Thoracic aorta (tissue), 2 donors: ENCODE results near the gene OSBPL3. TPM values are rescaled to one million over a fixed set of nuclear protein-coding genes. Genes with fewer than 3 reads are reported as not detected.

Experiments used
- ATAC-seq: fragments of 150-250 bp; one replicate; pipeline ENCODE4 v1.8.0; 2017; ENCODE audit warnings: low read depth; ENCODE audit not compliant: insufficient number of reproducible peaks, low FRiP score
- DNase-seq: peaks from one replicate; pipeline ENCODE4 v3.0.0-alpha.2; 2020; ENCODE audit warnings: low spot score
- H3K27ac ChIP-seq, 2 donors: fragments of 200-600 bp; sonication (generic); 1 replicate in 1 of 2; 2 replicates in 1 of 2; pipeline ENCODE4 v1.5.1; 2016; ENCODE audit warnings: mild to moderate bottlenecking in 2 of 2, moderate library complexity in 2 of 2
- H3K27me3 ChIP-seq: fragments of 200-600 bp; sonication (generic); replicated peaks from 2 replicates; pipeline ENCODE4 v1.6.0; 2016; ENCODE audit warnings: mild to moderate bottlenecking; ENCODE audit not compliant: insufficient read depth
- H3K36me3 ChIP-seq: fragments of 200-600 bp; sonication (generic); one replicate; pipeline ENCODE4 v1.5.1; 2016
- H3K4me1 ChIP-seq, 2 donors: fragments of 200-600 bp; sonication (generic); 1 replicate in 1 of 2; 2 replicates in 1 of 2; pipeline versions ENCODE4 v1.5.1 to v1.6.0; 2016; ENCODE audit warnings: low read depth in 2 of 2, mild to moderate bottlenecking in 1 of 2; ENCODE audit not compliant: control insufficient read depth in 1 of 2
- H3K4me3 ChIP-seq: fragments of 200-600 bp; sonication (generic); 2 replicates; pipeline ENCODE4 v1.5.1; 2016; ENCODE audit warnings: mild to moderate bottlenecking
- H3K9me3 ChIP-seq: fragments of 200-600 bp; sonication (generic); 2 replicates; pipeline ENCODE4 v1.5.1; 2016
- total RNA-seq, 2 donors: library from RNA; depleted of rRNA; stranded (reverse); fragments of >200 nt; gene quantifications; one replicate each; pipeline versions ENCODE4 v1.1.0 to v1.2.3, GENCODE V29; 2016
- TF ChIP-seq, protein P1 (sequence below): fragments of 200-600 bp; sonication (generic); IDR thresholded peaks from one replicate; pipeline ENCODE4 v1.5.1; 2019; ENCODE audit warnings: antibody characterized with exemption

Gene OSBPL3
- total RNA-seq, 2 donors from 2014 or later = 5.5 to 7.9 TPM

GRCh38 chr7:24824896-24825295 lies 155.1 kb downstream of the OSBPL3 start:
- no peak for DNase-seq
- TF ChIP-seq, protein P1, sequence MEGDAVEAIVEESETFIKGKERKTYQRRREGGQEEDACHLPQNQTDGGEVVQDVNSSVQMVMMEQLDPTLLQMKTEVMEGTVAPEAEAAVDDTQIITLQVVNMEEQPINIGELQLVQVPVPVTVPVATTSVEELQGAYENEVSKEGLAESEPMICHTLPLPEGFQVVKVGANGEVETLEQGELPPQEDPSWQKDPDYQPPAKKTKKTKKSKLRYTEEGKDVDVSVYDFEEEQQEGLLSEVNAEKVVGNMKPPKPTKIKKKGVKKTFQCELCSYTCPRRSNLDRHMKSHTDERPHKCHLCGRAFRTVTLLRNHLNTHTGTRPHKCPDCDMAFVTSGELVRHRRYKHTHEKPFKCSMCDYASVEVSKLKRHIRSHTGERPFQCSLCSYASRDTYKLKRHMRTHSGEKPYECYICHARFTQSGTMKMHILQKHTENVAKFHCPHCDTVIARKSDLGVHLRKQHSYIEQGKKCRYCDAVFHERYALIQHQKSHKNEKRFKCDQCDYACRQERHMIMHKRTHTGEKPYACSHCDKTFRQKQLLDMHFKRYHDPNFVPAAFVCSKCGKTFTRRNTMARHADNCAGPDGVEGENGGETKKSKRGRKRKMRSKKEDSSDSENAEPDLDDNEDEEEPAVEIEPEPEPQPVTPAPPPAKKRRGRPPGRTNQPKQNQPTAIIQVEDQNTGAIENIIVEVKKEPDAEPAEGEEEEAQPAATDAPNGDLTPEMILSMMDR = no peak
- Histone ChIP-seq H3K27me3 (no peaks in the 10 kb centered on the region), H3K4me1 (peaks cover 2 to 15% of the 10 kb centered on the region in 2 donors), H3K4me3 (no peak overlapping the region), H3K36me3 (no peaks in the 10 kb centered on the region), H3K9me3 (no peaks in the 10 kb centered on the region), H3K27ac (no peak overlapping the region)
- ATAC-seq = no peak

GRCh38 chr7:24824400-24824799 lies 155.6 kb downstream of the OSBPL3 start:
- Histone ChIP-seq H3K4me1 (peaks cover 2 to 15% of the 10 kb centered on the region in 2 donors), H3K27me3 (no peaks in the 10 kb centered on the region), H3K4me3 (no peak overlapping the region), H3K9me3 (no peaks in the 10 kb centered on the region), H3K27ac (no peak overlapping the region), H3K36me3 (no peaks in the 10 kb centered on the region)
- ATAC-seq = no peak
- DNase-seq = no peak
- TF ChIP-seq, protein P1 = no peak

DNA sequence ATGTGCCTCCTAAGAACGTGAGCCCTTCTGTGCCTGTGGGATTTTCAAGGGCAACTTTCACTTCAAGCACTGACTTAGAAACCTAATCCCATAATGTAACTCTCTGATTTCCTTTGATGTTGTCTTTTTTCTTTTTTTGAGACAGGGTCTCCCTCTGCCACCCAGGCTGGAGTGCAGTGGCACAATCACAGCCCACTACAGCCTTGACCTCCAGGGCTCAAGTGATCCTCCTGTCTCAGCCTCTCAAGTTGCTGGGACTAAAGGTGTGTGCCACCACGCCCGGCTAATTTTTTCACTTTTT lies 158.3 kb downstream of the OSBPL3 start:
- peaks cover 2 to 5% of the 10 kb centered on the region in 2 donors for H3K4me1 ChIP-seq
- no peak for ATAC-seq
- no peaks in the 10 kb centered on the region for H3K27me3 ChIP-seq
- TF ChIP-seq, protein P1 = no peak
- H3K9me3 ChIP-seq = no peaks in the 10 kb centered on the region
- H3K4me3 ChIP-seq = no peak overlapping the region
- DNase-seq = no peak
- peak overlapping the region in 1 of 2 donors; percentile 5 for H3K27ac ChIP-seq
- no peaks in the 10 kb centered on the region for H3K36me3 ChIP-seq

DNA sequence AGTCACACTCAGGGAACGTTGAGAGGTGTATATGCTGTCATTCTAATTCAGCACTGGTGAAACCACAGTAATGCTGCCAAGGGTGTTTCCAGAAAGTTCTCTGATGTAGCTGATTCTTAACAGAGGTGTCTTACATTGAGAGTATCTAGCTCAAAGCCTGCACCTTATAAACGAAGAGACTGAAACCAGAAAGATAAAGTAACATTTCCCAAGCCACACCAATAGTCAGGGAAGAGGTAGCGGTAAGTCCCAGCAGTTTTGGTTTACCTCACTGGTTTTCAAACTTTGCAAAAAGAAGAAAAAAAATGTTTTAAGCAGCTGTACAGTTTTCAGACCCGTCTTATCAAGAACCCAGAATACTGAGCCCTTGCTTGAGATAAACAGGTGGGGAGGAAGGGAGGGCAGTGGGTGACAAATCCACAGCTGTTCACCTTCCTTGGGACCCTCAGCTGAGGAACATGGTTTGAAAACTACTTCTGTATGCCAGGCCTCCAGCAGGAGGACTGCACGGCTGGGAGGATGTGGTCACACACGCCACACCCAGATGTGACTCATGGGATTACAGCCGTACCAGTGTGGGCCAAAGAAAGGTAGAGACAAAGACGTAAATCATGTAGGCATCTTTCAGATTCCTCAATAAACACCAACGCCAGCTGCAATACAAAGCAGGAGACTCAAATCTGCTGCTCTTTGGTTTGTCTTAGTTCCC lies 158.8 kb downstream of the OSBPL3 start:
- Histone ChIP-seq H3K27ac (peak overlapping the region in 1 of 2 donors; percentile 5), H3K9me3 (no peaks in the 10 kb centered on the region), H3K4me1 (peaks cover 2 to 5% of the 10 kb centered on the region in 2 donors), H3K27me3 (no peaks in the 10 kb centered on the region), H3K36me3 (no peaks in the 10 kb centered on the region), H3K4me3 (no peak overlapping the region)
- TF ChIP-seq, protein P1 = no peak
- ATAC-seq = peak; percentile 9
- peak; percentile 9 for DNase-seq

- H3K27ac ChIP-seq = no peak overlapping the region
- no peak overlapping the region for H3K4me3 ChIP-seq
- peaks cover 2% of the 10 kb centered on the region in 2 donors for H3K4me1 ChIP-seq
- no peaks in the 10 kb centered on the region for H3K27me3 ChIP-seq
- H3K9me3 ChIP-seq = no peaks in the 10 kb centered on the region
- H3K36me3 ChIP-seq = no peaks in the 10 kb centered on the region
- TF ChIP-seq, protein P1 = no peak
- no peak for DNase-seq
- ATAC-seq = no peak
Observed at GRCh38 chr7:24820730-24821044, 159.3 kb downstream of the OSBPL3 start.
